GM13977 (cell line): Measurements from ENCODE around the gene GNAZ.

Source experiments
- DNase-seq: peaks from one replicate; pipeline ENCODE4 v3.0.0; 2012; ENCODE audit warnings: low spot score
- in situ Hi-C: fragments of 300-500 bp; cut with MboI; formaldehyde crosslinking; loops from one replicate; pipeline ENCODE4 v1.12.0; 2022; ENCODE audit warnings: low sequenced_read_pairs, low pct_unique_long_range_greater_than_20kb, mixed read lengths, inconsistent platforms; ENCODE audit not compliant: unreplicated experiment
- TF ChIP-seq, protein P1 (sequence below): IDR thresholded peaks from 2 replicates; pipeline ENCODE4 v1.5.1; 2012; ENCODE audit warnings: mild to moderate bottlenecking, control low read depth; ENCODE audit not compliant: insufficient read depth; ENCODE audit errors: extremely low read depth, missing control alignments

Gene GNAZ

DNA sequence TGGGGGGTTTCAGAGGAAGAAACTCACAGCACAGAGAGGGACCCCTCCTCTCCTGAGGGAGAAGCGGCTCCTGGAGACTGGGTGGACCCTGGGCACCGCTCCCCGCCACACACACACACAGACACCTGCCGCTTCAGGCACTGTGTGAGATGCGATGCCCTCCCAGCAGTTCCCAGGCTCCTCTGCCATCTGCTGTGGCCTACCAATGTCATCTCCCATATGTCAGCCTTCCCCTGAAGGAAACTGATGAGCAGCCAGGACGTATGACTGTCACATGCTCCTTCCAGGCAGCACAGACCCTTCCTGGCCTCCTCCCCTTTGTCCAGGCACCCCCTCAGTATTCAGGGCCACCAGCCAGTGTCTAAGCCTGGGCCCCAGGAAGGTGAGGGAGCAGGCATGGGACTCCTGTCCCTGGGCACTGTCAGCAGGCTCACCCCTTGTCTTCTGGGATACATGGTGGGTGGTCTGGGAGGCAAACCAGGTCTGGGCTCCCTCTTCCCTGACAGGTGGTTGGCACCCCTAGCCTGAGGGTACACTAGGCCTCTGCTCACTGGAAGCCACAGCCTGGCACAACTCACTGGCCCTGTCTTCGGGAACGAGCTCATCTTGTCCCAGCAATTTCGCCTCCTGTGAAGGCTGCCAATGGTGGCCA is 98.2 kb downstream of the GNAZ start:
- in situ Hi-C loops = no loop called here
- no peak for DNase-seq
- TF ChIP-seq, protein P1, sequence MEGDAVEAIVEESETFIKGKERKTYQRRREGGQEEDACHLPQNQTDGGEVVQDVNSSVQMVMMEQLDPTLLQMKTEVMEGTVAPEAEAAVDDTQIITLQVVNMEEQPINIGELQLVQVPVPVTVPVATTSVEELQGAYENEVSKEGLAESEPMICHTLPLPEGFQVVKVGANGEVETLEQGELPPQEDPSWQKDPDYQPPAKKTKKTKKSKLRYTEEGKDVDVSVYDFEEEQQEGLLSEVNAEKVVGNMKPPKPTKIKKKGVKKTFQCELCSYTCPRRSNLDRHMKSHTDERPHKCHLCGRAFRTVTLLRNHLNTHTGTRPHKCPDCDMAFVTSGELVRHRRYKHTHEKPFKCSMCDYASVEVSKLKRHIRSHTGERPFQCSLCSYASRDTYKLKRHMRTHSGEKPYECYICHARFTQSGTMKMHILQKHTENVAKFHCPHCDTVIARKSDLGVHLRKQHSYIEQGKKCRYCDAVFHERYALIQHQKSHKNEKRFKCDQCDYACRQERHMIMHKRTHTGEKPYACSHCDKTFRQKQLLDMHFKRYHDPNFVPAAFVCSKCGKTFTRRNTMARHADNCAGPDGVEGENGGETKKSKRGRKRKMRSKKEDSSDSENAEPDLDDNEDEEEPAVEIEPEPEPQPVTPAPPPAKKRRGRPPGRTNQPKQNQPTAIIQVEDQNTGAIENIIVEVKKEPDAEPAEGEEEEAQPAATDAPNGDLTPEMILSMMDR = no peak

DNA sequence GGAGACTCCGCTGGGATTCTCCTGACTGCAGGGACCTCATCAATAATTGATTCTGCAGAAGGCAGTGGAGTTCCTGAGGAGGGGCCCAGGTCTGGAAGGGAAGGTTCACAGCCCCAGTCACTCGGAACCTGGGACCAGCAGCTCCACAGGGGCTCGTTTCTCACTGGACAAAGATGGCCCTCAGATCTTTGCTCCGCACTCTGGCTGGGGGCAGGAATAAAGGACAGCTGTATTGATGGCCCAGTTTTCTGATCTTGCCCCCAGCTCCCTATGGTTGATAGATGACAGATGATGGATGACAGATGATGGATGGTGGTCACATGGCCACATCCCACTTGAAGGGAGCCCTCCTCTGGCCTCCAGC is 98.7 kb downstream of the GNAZ start:
- no peak for DNase-seq
- in situ Hi-C loops = no loop called here
- TF ChIP-seq, protein P1 = no peak
